Measurements from ENCODE around the gene CASK.

Gene CASK, protein sequence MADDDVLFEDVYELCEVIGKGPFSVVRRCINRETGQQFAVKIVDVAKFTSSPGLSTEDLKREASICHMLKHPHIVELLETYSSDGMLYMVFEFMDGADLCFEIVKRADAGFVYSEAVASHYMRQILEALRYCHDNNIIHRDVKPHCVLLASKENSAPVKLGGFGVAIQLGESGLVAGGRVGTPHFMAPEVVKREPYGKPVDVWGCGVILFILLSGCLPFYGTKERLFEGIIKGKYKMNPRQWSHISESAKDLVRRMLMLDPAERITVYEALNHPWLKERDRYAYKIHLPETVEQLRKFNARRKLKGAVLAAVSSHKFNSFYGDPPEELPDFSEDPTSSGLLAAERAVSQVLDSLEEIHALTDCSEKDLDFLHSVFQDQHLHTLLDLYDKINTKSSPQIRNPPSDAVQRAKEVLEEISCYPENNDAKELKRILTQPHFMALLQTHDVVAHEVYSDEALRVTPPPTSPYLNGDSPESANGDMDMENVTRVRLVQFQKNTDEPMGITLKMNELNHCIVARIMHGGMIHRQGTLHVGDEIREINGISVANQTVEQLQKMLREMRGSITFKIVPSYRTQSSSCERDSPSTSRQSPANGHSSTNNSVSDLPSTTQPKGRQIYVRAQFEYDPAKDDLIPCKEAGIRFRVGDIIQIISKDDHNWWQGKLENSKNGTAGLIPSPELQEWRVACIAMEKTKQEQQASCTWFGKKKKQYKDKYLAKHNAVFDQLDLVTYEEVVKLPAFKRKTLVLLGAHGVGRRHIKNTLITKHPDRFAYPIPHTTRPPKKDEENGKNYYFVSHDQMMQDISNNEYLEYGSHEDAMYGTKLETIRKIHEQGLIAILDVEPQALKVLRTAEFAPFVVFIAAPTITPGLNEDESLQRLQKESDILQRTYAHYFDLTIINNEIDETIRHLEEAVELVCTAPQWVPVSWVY

DNA sequence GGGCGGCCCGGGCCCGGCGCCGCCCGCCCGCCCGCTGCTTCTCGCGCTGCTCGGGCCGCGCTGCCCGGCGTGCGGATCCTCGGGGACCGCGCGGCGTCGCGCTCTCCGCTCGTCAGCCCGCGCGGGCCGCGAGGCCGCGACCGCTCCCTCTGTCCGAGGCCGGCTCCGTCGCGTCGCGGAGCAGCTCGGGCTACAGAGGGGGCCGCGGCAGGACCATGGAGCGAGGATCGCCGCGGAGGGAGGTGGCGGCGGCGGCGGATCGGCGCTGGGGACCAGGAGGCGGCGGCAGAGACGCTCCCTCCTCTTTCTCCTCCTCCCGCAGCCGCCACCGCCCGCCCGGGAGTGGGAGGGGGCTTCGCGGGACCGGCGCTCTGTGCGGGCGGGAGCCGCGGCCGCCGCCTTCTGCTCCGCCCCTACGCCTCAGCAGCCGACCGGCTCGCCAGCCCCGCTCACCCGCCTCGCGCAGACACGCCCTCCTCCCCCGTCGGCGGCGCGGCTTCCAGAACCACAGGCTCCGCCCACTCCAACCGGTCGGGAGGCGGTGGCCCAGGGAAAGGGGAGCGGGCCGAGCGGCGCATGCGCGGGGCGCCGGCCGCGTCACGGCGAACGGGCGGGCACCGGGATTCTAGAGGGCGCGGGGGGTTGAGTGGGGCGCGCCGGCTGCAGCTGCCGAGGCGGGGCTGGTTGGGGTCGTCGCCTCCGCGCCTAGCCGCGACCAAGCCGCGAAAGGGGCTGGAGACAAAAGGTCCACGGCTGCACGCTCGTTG lies at the start of gene CASK:
Gene CASK (minus strand): TSS at position 344 of the 767 bp plus-strand sequence. CDS start 566 bp downstream, outside the sequence.
- peak; percentile 93 for DNase-seq

DNA sequence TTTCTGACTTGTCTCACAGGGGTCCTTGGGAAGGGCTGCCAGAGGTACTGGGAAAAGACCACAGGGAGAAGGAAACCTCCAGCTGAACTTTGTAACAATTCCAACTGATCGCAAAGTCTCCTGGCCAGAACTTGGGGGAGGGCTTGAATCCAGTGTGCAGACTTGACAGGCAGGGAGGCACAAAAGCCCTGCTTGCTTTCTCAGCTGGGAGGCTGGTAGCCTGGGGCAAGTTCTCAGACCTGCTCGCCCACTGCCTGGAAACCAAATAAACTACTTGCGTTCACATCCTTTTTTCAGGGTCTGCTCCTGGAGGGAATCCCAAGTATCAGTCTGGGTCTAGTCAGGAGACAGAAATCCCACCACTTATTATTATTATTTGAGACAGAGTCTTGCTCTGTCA lies 48.0 kb upstream of the CASK start:
- no peak for DNase-seq

DNA sequence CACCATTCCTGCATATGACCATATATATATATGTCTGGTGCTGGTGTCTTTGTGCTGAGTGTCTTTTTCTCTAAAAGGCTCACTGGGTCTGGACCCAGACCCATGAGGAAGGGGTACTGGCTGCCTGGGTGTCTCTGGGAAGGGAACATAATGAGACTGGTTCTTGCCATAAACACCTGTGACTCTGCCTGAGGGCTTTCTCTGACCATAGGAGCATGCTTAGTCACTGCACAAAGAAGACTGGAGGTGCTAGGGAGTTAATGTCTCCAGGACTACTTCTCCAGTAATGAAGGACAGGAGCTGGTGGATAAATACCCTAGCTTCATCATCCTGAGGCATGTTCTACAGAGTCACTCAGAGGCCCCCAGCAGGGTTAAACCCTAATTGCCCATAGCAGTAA lies 47.1 kb upstream of the CASK start:
- no peak for DNase-seq

DNA sequence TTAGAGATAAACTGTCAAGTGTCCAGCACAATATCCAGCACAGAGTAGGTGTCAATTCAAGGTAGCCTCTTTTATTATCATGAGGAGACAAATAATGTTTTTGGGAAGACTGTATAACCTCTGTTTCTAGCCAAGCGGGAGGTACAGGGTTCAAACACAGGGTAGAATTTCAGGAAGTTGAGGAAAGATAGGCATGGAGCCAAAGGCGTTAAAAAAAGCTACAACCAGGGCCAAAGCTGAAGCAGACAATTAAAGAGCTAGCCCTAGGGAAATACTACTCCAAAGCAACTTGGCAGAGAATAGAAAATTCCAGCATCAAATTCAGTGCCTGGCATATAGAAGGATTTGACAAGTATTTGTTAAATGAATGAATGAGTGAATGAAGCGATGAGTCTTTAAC lies 40.0 kb upstream of the CASK start:
- DNase-seq = no peak

DNA sequence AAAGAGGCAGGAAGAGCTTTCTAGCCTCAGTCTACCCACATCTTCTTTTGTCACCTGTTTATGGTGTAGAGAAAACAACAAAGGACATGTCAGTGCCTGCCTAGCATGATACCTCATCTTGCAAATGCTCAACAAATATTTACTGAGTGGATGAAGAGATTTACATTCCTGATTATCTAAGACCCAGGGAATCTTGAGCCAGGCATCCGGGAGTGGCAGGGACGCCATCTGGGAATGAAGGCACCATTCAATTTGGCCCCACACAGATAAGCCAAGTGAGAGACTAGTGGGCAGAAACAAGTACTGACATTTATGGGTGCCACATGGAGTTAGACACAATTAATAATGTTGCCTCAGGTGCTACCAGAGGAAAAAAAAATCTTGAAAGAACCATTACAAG lies 36.8 kb upstream of the CASK start:
- no peak for DNase-seq

DNA sequence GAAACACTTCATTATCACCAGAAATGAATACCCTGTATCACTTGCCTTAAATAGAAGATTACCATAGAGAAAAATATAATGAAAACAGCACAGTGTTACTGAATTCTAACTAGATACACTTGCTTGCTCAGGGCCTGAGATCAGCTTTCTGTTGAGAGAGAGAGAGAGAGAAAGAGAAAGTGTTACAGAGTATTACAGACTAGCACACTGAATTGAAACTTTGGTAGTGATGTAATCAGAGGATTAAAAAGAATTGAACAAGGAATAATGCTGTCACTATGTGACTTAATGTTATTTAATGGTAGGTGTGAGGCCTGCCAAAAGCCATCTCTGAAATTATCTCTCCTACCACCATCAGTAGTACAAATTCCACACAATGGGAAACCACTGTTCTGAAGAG lies 35.5 kb upstream of the CASK start:
- no peak for DNase-seq

DNA sequence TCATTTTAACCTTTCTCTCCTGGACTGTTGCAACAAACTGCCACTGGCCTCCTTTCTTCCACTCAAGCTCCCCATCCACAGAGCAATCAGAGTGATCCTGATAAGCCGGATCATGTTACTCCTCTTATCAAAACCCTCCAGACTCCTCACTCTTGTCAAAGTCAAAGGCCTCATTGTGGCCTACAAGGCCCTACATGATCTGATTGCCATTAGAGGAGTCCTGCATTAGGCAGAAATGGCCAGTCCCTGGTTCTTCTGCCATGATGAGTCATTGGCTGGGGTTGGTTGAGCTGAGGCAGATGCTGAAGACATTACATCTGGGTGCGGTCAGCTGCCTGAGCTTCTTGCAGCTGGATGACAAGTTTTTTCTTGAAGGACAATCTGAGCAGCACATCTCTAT lies 32.7 kb upstream of the CASK start:
- DNase-seq = no peak

DNA sequence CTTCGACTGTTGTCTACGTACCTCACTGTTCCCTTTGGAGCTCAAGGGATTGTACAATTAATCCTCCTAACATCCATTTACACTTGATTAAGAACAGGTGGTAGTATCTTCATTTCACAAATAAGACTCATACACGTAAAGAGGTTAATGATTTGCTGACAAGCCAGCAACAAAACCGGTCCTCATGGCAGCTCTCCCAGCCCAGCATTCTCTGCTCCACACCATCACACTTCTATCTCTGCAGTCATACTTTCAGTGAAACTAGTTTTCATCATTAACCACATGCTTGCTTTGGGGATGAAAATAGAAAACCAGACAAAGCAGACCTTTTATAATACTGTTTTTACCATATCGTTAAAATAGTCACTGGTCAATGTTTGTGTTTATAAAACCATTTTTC lies 28.7 kb upstream of the CASK start:
- no peak for DNase-seq

DNA sequence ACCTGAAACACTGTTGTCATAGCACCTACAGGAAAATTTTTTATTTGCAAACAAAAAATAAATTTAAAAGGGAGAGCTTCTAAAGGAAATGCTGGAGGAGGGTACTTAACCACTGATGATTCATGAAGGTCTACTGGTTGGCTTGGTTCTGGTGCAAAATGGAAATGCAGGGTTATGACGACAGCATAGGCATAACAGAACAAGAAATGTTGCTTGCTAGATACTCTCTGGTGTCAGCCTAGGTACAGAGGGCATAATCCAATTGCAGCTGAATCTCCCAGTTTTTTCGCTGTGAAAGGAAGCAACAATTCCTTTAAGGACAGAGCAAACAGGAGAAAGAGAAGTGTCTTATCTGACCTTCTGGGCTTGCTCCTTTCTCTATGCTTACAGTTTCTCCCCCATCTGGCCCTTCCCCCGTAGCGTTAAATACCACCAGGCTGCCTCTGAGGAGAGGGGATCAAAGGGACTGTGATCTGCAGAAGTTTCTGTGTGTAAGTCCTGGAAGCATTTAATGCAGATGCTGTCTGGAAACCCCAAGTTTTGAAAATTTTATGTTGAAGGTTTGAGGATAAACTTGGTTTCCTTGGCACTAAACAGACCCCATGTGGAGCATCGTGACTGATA lies 23.7 kb upstream of the CASK start:
- no peak for DNase-seq

DNA sequence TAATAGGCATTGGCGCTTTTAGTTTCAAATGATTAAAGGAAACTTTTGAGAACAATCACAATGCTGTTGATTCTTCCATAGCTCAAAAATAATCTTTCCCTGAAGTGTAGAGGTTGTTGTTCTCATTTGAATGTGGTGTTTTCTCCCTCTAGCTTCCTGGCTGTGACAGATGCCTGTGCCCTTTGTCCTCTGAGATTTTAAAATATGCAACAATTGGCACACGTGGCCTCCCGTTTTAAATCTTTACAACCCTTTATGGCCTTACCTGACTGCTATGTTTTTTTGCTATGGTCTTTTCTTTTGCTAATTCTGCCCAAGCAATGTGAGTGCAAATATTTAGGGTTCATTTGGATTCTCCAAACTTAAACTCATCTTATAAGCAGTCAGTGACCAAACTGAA lies 22.9 kb upstream of the CASK start:
- no peak for DNase-seq

DNA sequence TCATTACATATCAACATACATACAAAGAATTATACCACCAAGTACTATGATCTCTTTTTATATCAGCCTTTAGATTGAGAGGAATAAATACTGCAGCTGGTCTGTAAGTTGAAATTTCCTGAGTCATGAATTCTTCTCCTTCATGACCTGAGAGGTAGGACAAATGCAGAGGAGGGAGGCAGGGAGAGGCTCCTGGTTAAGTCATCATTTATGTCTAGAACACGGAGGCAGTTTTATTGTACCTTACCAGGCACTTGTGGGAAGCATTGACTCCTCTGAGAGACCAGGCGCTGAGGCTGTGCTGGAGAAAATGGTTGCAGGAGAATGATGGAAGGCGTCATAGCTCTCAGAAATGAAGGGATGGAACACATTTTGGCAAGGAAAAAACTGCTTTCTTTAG lies 12.5 kb upstream of the CASK start:
- DNase-seq = no peak

DNA sequence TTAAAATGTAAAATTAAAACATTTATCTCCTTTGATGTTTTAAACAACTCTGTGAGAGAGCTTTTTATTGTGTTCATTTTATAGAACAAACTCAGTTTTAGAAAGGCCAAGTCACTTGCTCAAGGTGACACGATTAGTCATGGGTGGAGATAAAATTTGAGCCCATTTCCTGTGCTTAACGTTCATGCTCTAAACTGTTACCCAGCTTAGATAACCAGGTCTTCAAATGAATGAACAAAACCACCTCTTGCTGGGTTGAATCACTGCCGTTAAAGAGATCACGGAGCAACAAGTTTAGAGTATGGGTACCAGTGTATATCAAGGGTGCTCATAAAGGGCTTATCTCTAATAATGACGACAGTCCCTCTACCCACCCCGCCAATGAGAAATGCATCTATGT lies 10.2 kb upstream of the CASK start:
- peak; percentile 3 for DNase-seq

DNA sequence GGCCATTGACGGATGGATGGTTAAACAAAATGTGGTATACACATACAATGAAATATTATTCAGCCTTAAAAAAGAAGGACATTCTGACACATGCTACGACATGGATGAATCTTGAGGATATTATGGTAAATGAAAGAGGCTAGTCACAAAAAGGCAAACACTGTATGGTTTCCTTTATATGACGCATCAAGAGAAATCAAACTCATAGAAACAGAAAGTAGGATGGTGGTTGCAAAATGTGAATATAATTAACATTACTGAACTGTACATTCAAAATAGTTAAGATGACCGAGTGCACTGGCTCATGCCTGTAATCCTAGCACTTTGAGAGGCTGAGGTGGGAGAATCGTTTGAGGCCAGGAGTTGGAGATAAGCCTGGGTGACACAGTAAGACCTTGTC lies 9.5 kb upstream of the CASK start:
- DNase-seq = no peak

DNA sequence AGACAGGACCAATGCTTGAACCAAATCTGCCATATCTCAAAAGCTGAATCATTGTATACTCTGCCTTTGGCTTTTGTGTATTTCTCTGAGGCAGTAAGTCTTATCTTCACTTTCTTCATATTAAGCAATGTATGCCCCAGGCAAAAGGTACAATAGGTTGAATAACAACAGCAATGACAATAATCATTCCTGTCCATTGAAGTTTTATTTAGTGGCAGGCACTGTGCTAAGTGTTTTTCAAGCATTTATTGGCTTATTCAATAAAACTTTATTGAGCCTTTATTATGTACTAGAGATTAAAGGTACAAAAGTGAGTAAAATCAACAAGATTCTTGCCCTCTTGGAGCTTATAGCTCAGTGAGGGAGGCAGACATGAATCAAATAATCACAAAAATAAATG lies 8.2 kb upstream of the CASK start:
- DNase-seq = no peak

DNA sequence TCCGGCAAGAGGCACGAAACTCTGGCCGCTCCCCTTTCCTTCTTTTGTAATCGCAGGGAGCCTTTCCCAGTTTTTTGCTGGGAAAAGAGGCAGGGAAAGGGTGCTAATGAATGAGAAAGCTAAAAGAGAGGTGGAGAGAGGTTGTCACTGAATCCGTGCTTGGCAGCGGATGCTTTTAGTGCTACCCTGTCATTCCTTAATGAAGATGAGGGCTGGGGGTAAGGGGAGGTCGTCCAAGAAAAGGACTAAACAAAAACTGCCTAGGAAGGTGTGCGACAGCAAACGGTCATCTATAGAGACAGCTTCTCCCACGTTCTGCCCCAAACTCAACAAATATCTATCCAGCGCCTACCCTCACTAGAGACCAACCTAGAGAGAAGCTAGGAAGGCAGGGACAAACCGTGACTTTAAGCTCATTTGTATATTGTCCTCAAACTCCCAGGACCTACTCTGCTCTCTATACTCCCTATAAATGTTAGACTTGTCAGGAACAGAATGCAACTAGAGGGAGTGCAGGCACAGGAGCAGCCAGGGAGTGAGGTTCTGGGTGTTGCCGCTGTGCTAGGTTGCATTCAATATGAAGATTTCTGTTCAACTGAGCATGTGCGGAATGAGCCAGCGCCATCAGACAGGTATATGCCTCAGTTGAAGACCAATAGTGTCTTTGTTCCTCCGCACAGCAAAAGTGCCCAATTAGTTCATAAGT lies 777 bp upstream of the CASK start:
- peak; percentile 57 for DNase-seq

DNA sequence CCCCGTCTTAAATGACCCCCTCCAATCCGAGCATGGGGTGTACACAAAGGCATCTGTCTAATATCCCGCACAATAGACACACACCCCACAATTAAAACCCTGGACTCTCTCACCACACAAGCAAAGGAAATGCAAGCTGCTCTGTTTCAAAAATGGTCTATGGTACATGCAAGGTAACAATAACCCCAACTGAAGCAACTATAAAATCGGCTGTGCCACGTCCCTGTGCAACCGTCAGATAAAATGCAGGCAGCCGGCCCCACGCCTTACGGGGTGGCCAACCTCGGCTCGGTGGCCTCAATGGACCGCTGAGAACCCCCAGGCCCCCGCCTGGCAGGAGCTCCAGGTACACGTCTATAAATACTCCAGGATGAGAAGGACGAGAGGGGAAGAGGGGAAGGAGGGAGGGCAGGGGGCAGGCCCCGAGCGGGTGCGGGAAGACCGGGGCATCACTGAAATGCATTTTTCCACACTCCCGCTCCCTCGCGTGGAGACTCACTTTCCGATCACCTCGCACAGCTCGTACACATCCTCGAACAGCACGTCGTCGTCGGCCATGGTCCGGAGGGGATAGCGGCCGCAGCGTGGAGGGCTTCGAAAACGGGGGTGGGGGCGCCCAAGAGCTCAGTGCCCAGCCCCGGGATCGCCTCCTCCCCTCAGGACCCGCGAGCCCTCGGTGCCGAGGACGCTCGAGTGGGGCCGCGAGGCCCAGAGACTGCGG lies 763 bp downstream of the CASK start:
- DNase-seq = peak; percentile 32

DNA sequence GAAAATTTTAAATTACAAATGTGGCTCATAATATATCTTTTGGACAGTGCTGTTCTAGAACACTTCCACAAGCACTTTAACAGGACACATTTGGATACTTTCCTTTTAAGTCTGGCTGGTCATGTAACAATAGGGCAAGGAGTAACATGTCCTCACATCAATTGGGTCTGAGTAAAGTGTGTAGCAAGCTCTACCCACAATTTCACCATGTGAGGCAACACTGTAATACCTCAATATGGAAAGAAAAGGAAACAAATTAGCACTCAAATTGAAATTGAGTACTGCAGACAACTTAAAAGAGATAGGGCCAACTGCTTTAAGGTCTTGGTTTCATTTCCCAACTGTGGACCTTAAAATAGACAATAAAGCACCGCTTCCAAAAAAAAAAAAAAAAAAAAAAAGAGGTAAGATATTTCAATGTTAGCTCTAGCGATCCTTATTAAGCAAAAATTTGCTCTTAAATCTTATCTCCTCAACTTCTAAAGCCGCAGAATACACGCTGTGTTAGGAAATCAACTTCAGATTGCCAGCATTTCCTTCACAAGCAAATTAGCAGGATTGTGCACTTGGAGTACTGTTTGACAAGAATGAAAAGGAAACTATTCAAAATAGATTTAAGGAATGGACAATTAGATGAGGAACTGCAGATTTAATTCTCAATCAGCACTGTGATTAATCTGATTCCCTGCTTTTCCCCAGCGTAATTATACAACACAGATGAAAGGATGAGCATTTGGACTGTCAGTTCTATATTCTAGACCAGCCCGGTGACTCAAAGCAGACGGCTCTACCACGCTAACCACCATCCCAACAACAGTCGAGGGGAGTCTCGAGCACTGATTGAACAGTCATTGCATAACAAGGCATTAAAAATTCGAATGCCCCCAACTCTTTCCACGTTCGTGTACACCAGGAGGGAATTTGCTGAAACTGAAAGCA lies 1.6 kb downstream of the CASK start:
- peak; percentile 48 for DNase-seq

DNA sequence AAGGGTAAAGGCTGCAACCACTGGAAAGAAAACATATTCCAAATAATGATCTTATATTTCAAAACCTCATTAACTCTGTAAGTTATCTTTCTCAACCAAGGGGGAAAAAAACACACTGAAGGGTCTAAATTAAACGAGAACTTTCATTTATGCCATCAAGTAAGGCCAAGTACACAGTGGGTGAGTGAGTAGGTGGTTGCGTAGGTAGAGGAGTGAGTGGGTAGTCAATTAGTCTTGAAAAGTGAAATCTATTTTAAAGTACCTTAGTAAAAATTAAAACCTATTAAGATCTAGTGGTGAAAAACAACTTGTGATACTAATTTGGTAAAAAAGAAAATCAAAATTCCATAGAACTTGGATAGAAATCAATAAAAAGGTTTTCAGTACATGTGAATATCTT lies 3.5 kb downstream of the CASK start:
- DNase-seq = no peak

DNA sequence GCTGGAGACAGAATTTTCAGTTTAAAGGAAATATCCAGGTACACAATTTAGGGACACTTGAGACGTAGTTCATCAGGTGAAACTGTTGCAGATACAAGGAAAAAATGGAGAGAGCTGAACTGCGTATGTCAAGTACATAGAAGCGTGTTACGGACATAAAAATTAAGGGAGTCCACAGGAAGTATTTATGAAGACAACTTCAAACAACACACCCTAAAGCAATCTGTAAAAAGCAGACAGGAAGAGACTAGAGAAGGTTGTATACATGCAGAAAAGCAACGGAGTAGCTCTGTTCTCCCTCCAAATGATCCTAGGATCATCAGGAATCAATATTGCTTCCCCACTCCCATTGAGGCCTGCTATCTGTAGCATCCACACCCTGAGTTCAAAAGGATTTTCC lies 5.8 kb downstream of the CASK start:
- DNase-seq = no peak

DNA sequence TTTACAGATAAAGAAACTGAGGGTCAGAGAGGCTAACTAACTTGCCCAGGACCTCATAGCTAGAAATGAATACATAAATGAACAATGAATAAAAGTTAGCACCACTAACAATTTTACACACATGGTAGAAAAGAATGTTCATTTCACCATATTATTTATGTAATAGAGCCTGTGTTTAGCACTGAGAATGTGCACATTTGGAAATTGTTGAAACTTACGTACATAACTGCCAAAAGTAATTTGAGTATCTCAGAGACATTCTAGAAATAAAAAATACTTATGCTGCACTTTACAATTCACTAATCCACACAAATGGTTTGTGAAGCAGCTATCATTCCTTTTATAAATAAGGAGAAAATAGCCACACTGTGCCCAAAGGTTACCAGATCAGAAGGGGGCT lies 9.9 kb downstream of the CASK start:
- DNase-seq = no peak
